OCI-LY1 (cell line): ENCODE results near the gene C10orf95.
A peak's percentile ranks its signal among the peaks of the same experiment; 100 is the strongest.

Experiments used
- H2AFZ ChIP-seq: fragments of 200-600 bp; sonication (generic), shearing (Covaris generic); 2 replicates; pipeline ENCODE4 v1.6.0; 2014; ENCODE audit warnings: antibody characterized with exemption, mild to moderate bottlenecking, low read length
- H3F3A ChIP-seq: fragments of 200-600 bp; sonication (generic), shearing (Covaris generic); 2 replicates; pipeline ENCODE4 v1.6.0; 2014; ENCODE audit warnings: mild to moderate bottlenecking, antibody characterized with exemption, low read length, moderate library complexity; ENCODE audit not compliant: insufficient read depth
- H3K27ac ChIP-seq: fragments of 200-600 bp; sonication (generic); 2 replicates; pipeline ENCODE4 v1.5.1; 2014; ENCODE audit warnings: low read length, mixed run types, mild to moderate bottlenecking, low read depth; ENCODE audit not compliant: poor library complexity, severe bottlenecking
- H3K27me3 ChIP-seq: fragments of 200-600 bp; sonication (generic); 2 replicates; pipeline ENCODE4 v1.6.0; 2014; ENCODE audit warnings: antibody characterized with exemption, mild to moderate bottlenecking, low read length, moderate library complexity; ENCODE audit not compliant: insufficient read depth
- H3K36me3 ChIP-seq: fragments of 200-600 bp; sonication (generic); 2 replicates; pipeline ENCODE4 v1.6.1; 2014; ENCODE audit warnings: mild to moderate bottlenecking, antibody characterized with exemption, low read length, moderate library complexity, mixed read lengths; ENCODE audit not compliant: insufficient read depth
- H3K4me1 ChIP-seq: fragments of 200-600 bp; sonication (generic); 2 replicates; pipeline ENCODE4 v1.5.1; 2014; ENCODE audit warnings: mild to moderate bottlenecking, low read length, moderate library complexity; ENCODE audit not compliant: insufficient read depth, severe bottlenecking
- H3K4me2 ChIP-seq: fragments of 200-600 bp; sonication (generic), shearing (Covaris generic); 2 replicates; pipeline ENCODE4 v1.6.1; 2014; ENCODE audit warnings: low read length
- H3K4me3 ChIP-seq: fragments of 200-600 bp; sonication (generic); 2 replicates; pipeline ENCODE4 v1.5.1; 2014; ENCODE audit warnings: low read length, low read depth, mild to moderate bottlenecking, mixed read lengths; ENCODE audit not compliant: poor library complexity, severe bottlenecking
- H3K79me2 ChIP-seq: fragments of 200-600 bp; shearing (Covaris generic); 2 replicates; pipeline ENCODE4 v1.6.1; 2016; ENCODE audit warnings: mixed run types, low read length, mixed read lengths; ENCODE audit not compliant: insufficient read depth
- H3K9ac ChIP-seq: fragments of 200-600 bp; sonication (generic), shearing (Covaris generic); 2 replicates; pipeline ENCODE4 v1.6.1; 2014; ENCODE audit warnings: mild to moderate bottlenecking, low read length, mixed read lengths
- H3K9me2 ChIP-seq: fragments of 200-600 bp; sonication (generic), shearing (Covaris generic); 2 replicates; pipeline ENCODE4 v1.6.1; 2014; ENCODE audit warnings: low read depth, mild to moderate bottlenecking, low read length, mixed read lengths
- H3K9me3 ChIP-seq: fragments of 200-600 bp; shearing (Covaris generic); 2 replicates; pipeline ENCODE4 v1.6.1; 2014; ENCODE audit warnings: low read length, mixed read lengths
- H4K20me1 ChIP-seq: fragments of 200-600 bp; sonication (generic), shearing (Covaris generic); 2 replicates; pipeline ENCODE4 v1.6.0; 2016; ENCODE audit warnings: mild to moderate bottlenecking, low read length; ENCODE audit not compliant: insufficient read depth
- CTCF ChIP-seq: fragments of 200-600 bp; sonication (generic), shearing (Covaris generic); IDR thresholded peaks from 2 replicates; pipeline ENCODE4 v1.5.1; 2017; ENCODE audit warnings: mild to moderate bottlenecking, antibody characterized with exemption, low read length, moderate library complexity, mixed read lengths
- EZH2 ChIP-seq: fragments of 200-600 bp; sonication (generic), shearing (Covaris generic); IDR thresholded peaks from 2 replicates; pipeline ENCODE4 v1.8.0; 2017; ENCODE audit warnings: borderline replicate concordance, mixed run types, mild to moderate bottlenecking, antibody characterized with exemption, low read length, moderate library complexity, mixed read lengths

The C10orf95 gene

GRCh38 chr10:102433619-102434046 is 17.7 kb downstream of the C10orf95 start:
- H3K9ac ChIP-seq = no peak overlapping the region
- no peaks in the 10 kb centered on the region for H3K36me3 ChIP-seq
- H3K9me3 ChIP-seq = no peaks in the 10 kb centered on the region
- H3F3A ChIP-seq = no peaks in the 10 kb centered on the region
- H3K4me2 ChIP-seq = no peak overlapping the region
- no peak overlapping the region for H2AFZ ChIP-seq
- no peak for TF ChIP-seq CTCF
- TF ChIP-seq EZH2 = no peak
- H3K4me1 ChIP-seq = peaks cover 18% of the 10 kb centered on the region
- H3K79me2 ChIP-seq = no peaks in the 10 kb centered on the region
- H3K9me2 ChIP-seq = no peaks in the 10 kb centered on the region
- no peaks in the 10 kb centered on the region for H4K20me1 ChIP-seq
- H3K27ac ChIP-seq = no peak overlapping the region
- H3K4me3 ChIP-seq = no peak overlapping the region
- H3K27me3 ChIP-seq = no peaks in the 10 kb centered on the region

- H3K9me2 ChIP-seq = no peaks in the 10 kb centered on the region
- TF ChIP-seq EZH2 (no peak), CTCF (no peak)
- H3K79me2 ChIP-seq = no peaks in the 10 kb centered on the region
- no peak within 1 kb of the TSS for H2AFZ ChIP-seq
- peak within 1 kb of the TSS; percentile 71 for H3K4me3 ChIP-seq
- H4K20me1 ChIP-seq = no peaks in the 10 kb centered on the region
- no peaks in the 10 kb centered on the region for H3K27me3 ChIP-seq
- H3K9me3 ChIP-seq = no peaks in the 10 kb centered on the region
- no peaks in the 10 kb centered on the region for H3F3A ChIP-seq
- H3K36me3 ChIP-seq = no peaks in the 10 kb centered on the region
- H3K4me1 ChIP-seq = peaks cover 18% of the 10 kb centered on the region
- H3K27ac ChIP-seq = peak within 1 kb of the TSS; percentile 74
- H3K9ac ChIP-seq = peak within 1 kb of the TSS; percentile 79
- H3K4me2 ChIP-seq = peak within 1 kb of the TSS; percentile 84
Observed at GRCh38 chr10:102432162-102432950, 19.0 kb downstream of the C10orf95 start, which contains the start of gene CUEDC2. TSS of gene CUEDC2 (minus strand) at chr10:102432574. CDS start at chr10:102425188, 7,386 bp downstream.

GRCh38 chr10:102431452-102432124 is 19.8 kb downstream of the C10orf95 start:
- H3K4me2 ChIP-seq = peak overlapping the region; percentile 84
- TF ChIP-seq CTCF (no peak), EZH2 (no peak)

More at GRCh38 chr10:102431452-102432124, 19.8 kb downstream of the C10orf95 start:
- H3K27ac ChIP-seq = peak overlapping the region; percentile 74
- H3K9ac ChIP-seq = peak overlapping the region; percentile 79
- no peaks in the 10 kb centered on the region for H3K9me3 ChIP-seq
- H2AFZ ChIP-seq = no peak overlapping the region
- no peaks in the 10 kb centered on the region for H3K27me3 ChIP-seq
- H4K20me1 ChIP-seq = no peaks in the 10 kb centered on the region
- no peaks in the 10 kb centered on the region for H3K36me3 ChIP-seq
- H3K4me3 ChIP-seq = peak overlapping the region; percentile 71
- no peaks in the 10 kb centered on the region for H3K9me2 ChIP-seq
- H3F3A ChIP-seq = no peaks in the 10 kb centered on the region
- peaks cover 18% of the 10 kb centered on the region for H3K4me1 ChIP-seq
- H3K79me2 ChIP-seq = no peaks in the 10 kb centered on the region
